Adrenal gland (tissue), 12 donors: ENCODE results near the gene FAM13B. TPM values are rescaled to one million over a fixed set of nuclear protein-coding genes. Genes with fewer than 3 reads are reported as not detected.

Experiments used
- DNase-seq, 7 donors: peaks; one replicate each; pipeline ENCODE4 v3.0.0-alpha.2; 2019 to 2020
- H3K27ac ChIP-seq, 5 donors: fragments of 200-600 bp; sonication (generic) in 4 of 5; 1 replicate in 3 of 5; 2 replicates in 2 of 5; pipeline versions ENCODE4 v1.5.1 to v1.8.0; 2016 to 2020; ENCODE audit warnings: mild to moderate bottlenecking in 1 of 5
- H3K27me3 ChIP-seq: fragments of 200-600 bp; 2 replicates; pipeline ENCODE4 v1.8.0; 2021
- H3K36me3 ChIP-seq, 2 donors: fragments of 200-600 bp; replicated peaks in 1 of 2; 1 replicate in 1 of 2; 2 replicates in 1 of 2; pipeline versions ENCODE4 v1.5.1 to v1.8.0; 2018 to 2022
- H3K4me1 ChIP-seq, 2 donors: fragments of 200-600 bp; replicated peaks in 1 of 2; 1 replicate in 1 of 2; 2 replicates in 1 of 2; pipeline versions ENCODE4 v1.5.1 to v1.8.0; 2018 to 2021
- H3K4me3 ChIP-seq, 4 donors: fragments of 200-600 bp; sonication (generic) in 3 of 4; one replicate each; pipeline ENCODE4 v1.5.1; 2016 to 2018
- H3K9me3 ChIP-seq, 3 donors: fragments of 200-600 bp; sonication (generic) in 1 of 3; replicated peaks in 1 of 3; 1 replicate in 2 of 3; 2 replicates in 1 of 3; pipeline versions ENCODE4 v1.5.1 to v1.8.0; 2016 to 2021
- CTCF ChIP-seq, 6 experiments: fragments of 450-650 bp in 4 of 6; fragments of 200-600 bp in 2 of 6; sonication (generic) in 1 of 6; IDR thresholded peaks; 1 replicate in 5 of 6; 2 replicates in 1 of 6; pipeline versions ENCODE4 v1.5.1 to v1.8.0; 2016 to 2021; ENCODE audit warnings: antibody characterized with exemption in 6 of 6, mild to moderate bottlenecking in 2 of 6, moderate library complexity in 1 of 6
- POLR2A ChIP-seq, 2 donors: fragments of 450-650 bp; IDR thresholded peaks; one replicate each; pipeline ENCODE4 v1.6.1; 2017; ENCODE audit warnings: antibody characterized with exemption in 2 of 2, mild to moderate bottlenecking in 2 of 2, moderate library complexity in 1 of 2
- WGBS, 4 donors: extraction: QIAGEN DNeasy Blood & Tissue Kit in 2 of 4; methylation state at CpG; one replicate each; pipeline versions ENCODE4 v1.1.5 to v1.1.7; 2013 to 2017; 5-methylcytosine and 5-hydroxymethylcytosine counted together
- intact Hi-C, 2 donors: fragments of 100-400 bp; cut with DNase I; formaldehyde crosslinking; loops; one replicate each; pipeline versions ENCODE4 v1.14.1 to v1.15.0; 2022 to 2023
- polyA plus RNA-seq, 3 donors: library from polyadenylated mRNA; stranded (reverse); fragments of 200-250 nt in 2 of 3; fragments of 350-450 nt in 1 of 3; fragmentation: Illumina TruSeq in 1 of 3; extraction: RNeasy Lipid Tissue Mini Kit (QIAGEN cat#74804) in 1 of 3; gene quantifications; one replicate each; pipeline ENCODE4 v1.2.3, GENCODE V29; 2013 to 2014
- total RNA-seq, 9 donors: library from RNA; depleted of rRNA in 4 of 9; stranded (reverse); fragments of >200 nt in 4 of 9; fragments of 120-200 nt in 1 of 9; fragmentation: NEBNext Ultra II Directional in 1 of 9; extraction: Animal tissue kit (Norgen Biotek cat#: 25700) in 1 of 9; gene quantifications; one replicate each; pipeline versions ENCODE4 v1.1.0 to v1.2.4, GENCODE V29; 2013 to 2023
- donor health status: healthy with polysubstance abuse.
- donor health status: Bipolar disorder and iron deficiency.
- donor health status: DM: yes; HTN: yes; CAD: no.
- donor health status: DM: no; HTN: no; CAD: no.
- donor health status: DM: no; HTN: no; CAD: no.
- donor health status: DM: yes; HTN: yes; CAD: no.

FAM13B gene
- total and polyA plus RNA-seq, 12 donors, result 26.5 to 208 (median 58.5) TPM

GRCh38 chr5:137916923-137917322, 116.0 kb downstream of the FAM13B start:
- intact Hi-C loops, result no loop called here
- Histone ChIP-seq H3K36me3 (no peaks in the 10 kb centered on the region), H3K27me3 (no peaks in the 10 kb centered on the region), H3K27ac (no peak overlapping the region), H3K9me3 (peaks cover 0 to 10% (median 0%) of the 10 kb centered on the region in 3 donors), H3K4me1 (no peaks in the 10 kb centered on the region), H3K4me3 (no peak overlapping the region)
- TF ChIP-seq POLR2A (IDR thresholded peaks at IDR 0.05) (no peak), CTCF (IDR thresholded peaks at IDR 0.05) (no peak)
- no peak for DNase-seq
- 60 to 100% (median 93%) methylated on average over 1 of the region's 1 CpG for WGBS, 4 donors

- Histone ChIP-seq H3K36me3 (no peaks in the 10 kb centered on the region), H3K27me3 (no peaks in the 10 kb centered on the region), H3K4me3 (no peak overlapping the region), H3K9me3 (peaks cover 0 to 10% (median 0%) of the 10 kb centered on the region in 3 donors), H3K4me1 (no peaks in the 10 kb centered on the region), H3K27ac (no peak overlapping the region)
- intact Hi-C loops, result no loop called here
- WGBS, 4 donors, result 58 to 73% (median 69%) methylated on average over 2 of the region's 2 CpGs
- no peak for TF ChIP-seq POLR2A (IDR thresholded peaks at IDR 0.05)
- TF ChIP-seq CTCF (IDR thresholded peaks at IDR 0.05), result no peak
- no peak for DNase-seq
These were observed 118.1 kb downstream of the FAM13B start for GRCh38 chr5:137914758-137915157.

GRCh38 chr5:137902408-137903133, 130.3 kb downstream of the FAM13B start:
- H3K9me3 ChIP-seq, result no peaks in the 10 kb centered on the region
- 88 to 98% (median 93%) methylated on average over 1 of the region's 1 CpG for WGBS, 4 donors

More at GRCh38 chr5:137902408-137903133, 130.3 kb downstream of the FAM13B start:
- H3K27ac ChIP-seq, result no peak overlapping the region
- no peak for TF ChIP-seq CTCF (IDR thresholded peaks at IDR 0.05)
- TF ChIP-seq POLR2A (IDR thresholded peaks at IDR 0.05), result no peak
- no peaks in the 10 kb centered on the region for H3K36me3 ChIP-seq
- no peak overlapping the region for H3K4me3 ChIP-seq
- no peaks in the 10 kb centered on the region for H3K27me3 ChIP-seq
- peaks cover 4 to 8% of the 10 kb centered on the region in 2 donors for H3K4me1 ChIP-seq
- intact Hi-C loops, result no loop called here
- DNase-seq, result no peak
